Keratinocyte (primary cell): ENCODE data around the gene UBAP1. TPM values are rescaled to one million over a fixed set of nuclear protein-coding genes. Genes with fewer than 3 reads are reported as not detected.

Experiments
- DNase-seq: peaks from one replicate; pipeline ENCODE4 v3.0.0-alpha.2; 2011; ENCODE audit warnings: low read depth, missing footprints, low spot score
- FAIRE-seq: peaks from 2 replicates; lab custom pipeline; 2011; peaks lifted over from hg19 to GRCh38; lab: Jason Lieb, UNC
- H2AFZ ChIP-seq: 2 replicates; pipeline ENCODE4 v1.6.0; 2012; ENCODE audit warnings: low read length, control low read depth, inconsistent platforms; ENCODE audit not compliant: control insufficient read depth
- H3K27ac ChIP-seq: 2 replicates; pipeline ENCODE4 v1.5.1; 2011; ENCODE audit warnings: low read length; ENCODE audit not compliant: control insufficient read depth, insufficient read depth
- H3K27me3 ChIP-seq: 3 replicates; pipeline ENCODE4 v1.6.0; 2011; ENCODE audit warnings: low read length; ENCODE audit not compliant: control insufficient read depth, insufficient read depth; ENCODE audit errors: extremely low read depth
- H3K36me3 ChIP-seq, 2 experiments: 2 replicates in 1 of 2; 3 replicates in 1 of 2; pipeline ENCODE4 v1.5.1; 2011; ENCODE audit warnings: low read length in 2 of 2, mild to moderate bottlenecking in 1 of 2; ENCODE audit not compliant: control insufficient read depth in 2 of 2, insufficient read depth in 2 of 2; ENCODE audit errors: extremely low read depth in 1 of 2
- H3K4me1 ChIP-seq: 3 replicates; pipeline ENCODE4 v1.5.1; 2011; ENCODE audit warnings: low read length; ENCODE audit not compliant: control insufficient read depth, insufficient read depth; ENCODE audit errors: extremely low read depth
- H3K4me2 ChIP-seq: 3 replicates; pipeline ENCODE4 v1.6.0; 2011; ENCODE audit warnings: low read depth, low read length; ENCODE audit not compliant: control insufficient read depth, insufficient read depth; ENCODE audit errors: extremely low read depth
- H3K4me3 ChIP-seq, 3 experiments: fragments of 200-600 bp in 1 of 3; sonication (generic) in 1 of 3; 2 replicates in 2 of 3; 3 replicates in 1 of 3; pipeline ENCODE4 v1.5.1; 2011 to 2016; ENCODE audit warnings: low read length in 3 of 3, mild to moderate bottlenecking in 3 of 3, control low read depth in 2 of 3, inconsistent platforms in 1 of 3, low read depth in 1 of 3, mixed read lengths in 1 of 3, mixed run types in 1 of 3, moderate library complexity in 1 of 3; ENCODE audit not compliant: control insufficient read depth in 2 of 3, insufficient read depth in 2 of 3; ENCODE audit errors: extremely low read depth in 1 of 3
- H3K79me2 ChIP-seq: 2 replicates; pipeline ENCODE4 v1.6.0; 2012; ENCODE audit warnings: low read length; ENCODE audit not compliant: control insufficient read depth, insufficient read depth
- H3K9ac ChIP-seq: 3 replicates; pipeline ENCODE4 v1.6.0; 2011; ENCODE audit warnings: low read length; ENCODE audit not compliant: control insufficient read depth, insufficient read depth; ENCODE audit errors: extremely low read depth
- H3K9me1 ChIP-seq: 3 replicates; pipeline ENCODE4 v1.6.0; 2011; ENCODE audit warnings: low read length; ENCODE audit not compliant: control insufficient read depth, insufficient read depth; ENCODE audit errors: extremely low read depth
- H3K9me3 ChIP-seq: 2 replicates; pipeline ENCODE4 v1.5.1; 2012; ENCODE audit warnings: low read depth, low read length; ENCODE audit not compliant: control insufficient read depth
- H4K20me1 ChIP-seq: 3 replicates; pipeline ENCODE4 v1.6.0; 2011; ENCODE audit warnings: low read length; ENCODE audit not compliant: control insufficient read depth, insufficient read depth; ENCODE audit errors: extremely low read depth
- CTCF ChIP-seq, 3 experiments: IDR thresholded peaks in 1 of 3; conservative IDR thresholded peaks in 1 of 3; optimal IDR thresholded peaks in 1 of 3; 2 replicates in 2 of 3; 3 replicates in 1 of 3; pipeline versions ENCODE3 to v1.5.1; 2011; ENCODE audit warnings: low read length in 3 of 3, mild to moderate bottlenecking in 3 of 3, moderate library complexity in 2 of 3, control low read depth in 1 of 3, inconsistent platforms in 1 of 3; ENCODE audit not compliant: insufficient read depth in 2 of 3; ENCODE audit errors: extremely low read depth in 1 of 3
- EZH2 ChIP-seq: IDR thresholded peaks from one replicate; pipeline ENCODE4 v1.6.1; 2012; ENCODE audit warnings: inconsistent platforms, mild to moderate bottlenecking, low read length, moderate library complexity
- dilution Hi-C: fragments of 300-500 bp; cut with MboI; formaldehyde crosslinking; loops from one replicate; pipeline ENCODE4 v1.7.0; 2020; ENCODE audit warnings: low sequenced_read_pairs; ENCODE audit not compliant: extremely low pct_ligation_motif_present
- polyA plus RNA-seq, 5 experiments: library from polyadenylated mRNA; depleted of rRNA in 3 of 5; stranded (reverse) in 3 of 5; stranded (forward) in 1 of 5; unstranded in 1 of 5; fragments of >200 nt; gene quantifications; 1 replicate in 1 of 5; 2 replicates in 3 of 5; 3 replicates in 1 of 5; pipeline versions ENCODE4 v1.2.1 to v1.2.3, GENCODE V29; 2011 to 2012; ENCODE audit warnings: missing spikeins in 2 of 5, low read depth in 1 of 5, low replicate concordance in 1 of 5

The UBAP1 gene
- polyA plus RNA-seq, 1 donor (not counting 4 experiments of a cell fraction or from before 2014, with no cell fraction given) = 81.8 TPM

GRCh38 chr9:34203275-34203991, 24.6 kb downstream of the UBAP1 start:
- H3K79me2 ChIP-seq = peaks cover 94% of the 10 kb centered on the region
- H3K9ac ChIP-seq = peak overlapping the region; percentile 28
- H3K9me1 ChIP-seq = peaks cover 4% of the 10 kb centered on the region
- H4K20me1 ChIP-seq = peaks cover 4% of the 10 kb centered on the region
- peak; percentile 52 for FAIRE-seq
- no peaks in the 10 kb centered on the region for H3K9me3 ChIP-seq
- H3K27me3 ChIP-seq = no peaks in the 10 kb centered on the region
- H3K27ac ChIP-seq = peak overlapping the region; percentile 85
- H3K4me1 ChIP-seq = peaks cover 22% of the 10 kb centered on the region
- H3K4me2 ChIP-seq = peak overlapping the region; percentile 56
- DNase-seq = no peak
- dilution Hi-C loops = no loop called here
- peaks cover 5 to 7% of the 10 kb centered on the region in 2 experiments for H3K36me3 ChIP-seq
- no peak overlapping the region for H2AFZ ChIP-seq
- TF ChIP-seq EZH2 = no peak
- no peak overlapping the region for H3K4me3 ChIP-seq

GRCh38 chr9:34203992-34204635, 25.3 kb downstream of the UBAP1 start:
- no peak for FAIRE-seq
- H3K79me2 ChIP-seq = peaks cover 92% of the 10 kb centered on the region

More at GRCh38 chr9:34203992-34204635, 25.3 kb downstream of the UBAP1 start:
- Histone ChIP-seq H4K20me1 (no peaks in the 10 kb centered on the region), H3K36me3 (peaks cover 4 to 5% of the 10 kb centered on the region in 2 experiments), H2AFZ (no peak overlapping the region), H3K9me1 (peaks cover 4% of the 10 kb centered on the region), H3K9ac (peak overlapping the region; percentile 41), H3K27ac (peak overlapping the region; percentile 85), H3K27me3 (no peaks in the 10 kb centered on the region), H3K4me2 (peak overlapping the region; percentile 56), H3K4me1 (peaks cover 22% of the 10 kb centered on the region), H3K4me3 (no peak overlapping the region), H3K9me3 (no peaks in the 10 kb centered on the region)
- no peak for TF ChIP-seq CTCF (optimal IDR thresholded peaks at IDR 0.05 in 1 of 3, IDR thresholded peaks at IDR 0.05 in 1 of 3, conservative IDR thresholded peaks at IDR 0.05 in 1 of 3; ENCODE audit: extremely low read depth in 1 of 3, insufficient read depth in 2 of 3, low read length in 3 of 3)
- TF ChIP-seq EZH2 = no peak
- dilution Hi-C loops = no loop called here
- DNase-seq = no peak
